PC-9 (cell line): ENCODE results near the gene ASIC1.

Experiments used
- EZH2 ChIP-seq: fragments of 200-600 bp; sonication (generic); IDR thresholded peaks from 2 replicates; pipeline ENCODE4 v1.8.0; 2017; ENCODE audit warnings: antibody characterized with exemption, low read depth
- TF ChIP-seq, protein P1 (sequence below): fragments of 200-600 bp; sonication (generic); conservative IDR thresholded peaks from 2 replicates; pipeline ENCODE4 v1.6.1; 2017; ENCODE audit warnings: mixed run types, antibody characterized with exemption, mild to moderate bottlenecking, moderate library complexity

DNA sequence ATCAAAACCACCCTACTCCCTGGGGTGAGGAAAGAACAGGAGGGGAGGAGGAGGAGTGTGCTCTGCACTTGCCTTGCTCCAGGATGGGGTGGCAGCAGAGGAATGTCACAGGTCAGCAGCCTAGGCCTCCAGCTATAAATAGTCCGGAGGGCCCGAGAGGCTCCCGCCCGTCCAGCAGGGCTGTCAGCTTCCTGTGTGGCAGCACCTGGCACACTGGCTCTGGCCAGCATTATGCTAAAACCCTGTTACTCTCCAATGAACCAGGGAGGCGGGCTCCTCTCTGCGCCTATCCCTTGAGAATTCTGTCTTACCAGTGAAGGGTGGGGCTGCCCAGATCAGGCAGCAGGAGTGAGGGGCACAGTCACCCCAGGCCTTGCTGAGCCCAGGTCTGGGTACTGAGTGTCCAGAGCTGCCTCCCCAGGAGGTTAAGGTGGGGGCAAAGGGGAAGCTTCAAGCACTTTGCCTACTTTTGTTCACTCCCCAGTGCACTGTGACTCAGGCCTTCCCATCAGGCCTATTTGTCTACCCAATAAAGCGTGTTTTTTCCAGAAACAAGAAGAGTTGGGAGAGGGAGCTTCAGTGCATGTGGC lies 53.5 kb downstream of the ASIC1 start:
- TF ChIP-seq, protein P1, sequence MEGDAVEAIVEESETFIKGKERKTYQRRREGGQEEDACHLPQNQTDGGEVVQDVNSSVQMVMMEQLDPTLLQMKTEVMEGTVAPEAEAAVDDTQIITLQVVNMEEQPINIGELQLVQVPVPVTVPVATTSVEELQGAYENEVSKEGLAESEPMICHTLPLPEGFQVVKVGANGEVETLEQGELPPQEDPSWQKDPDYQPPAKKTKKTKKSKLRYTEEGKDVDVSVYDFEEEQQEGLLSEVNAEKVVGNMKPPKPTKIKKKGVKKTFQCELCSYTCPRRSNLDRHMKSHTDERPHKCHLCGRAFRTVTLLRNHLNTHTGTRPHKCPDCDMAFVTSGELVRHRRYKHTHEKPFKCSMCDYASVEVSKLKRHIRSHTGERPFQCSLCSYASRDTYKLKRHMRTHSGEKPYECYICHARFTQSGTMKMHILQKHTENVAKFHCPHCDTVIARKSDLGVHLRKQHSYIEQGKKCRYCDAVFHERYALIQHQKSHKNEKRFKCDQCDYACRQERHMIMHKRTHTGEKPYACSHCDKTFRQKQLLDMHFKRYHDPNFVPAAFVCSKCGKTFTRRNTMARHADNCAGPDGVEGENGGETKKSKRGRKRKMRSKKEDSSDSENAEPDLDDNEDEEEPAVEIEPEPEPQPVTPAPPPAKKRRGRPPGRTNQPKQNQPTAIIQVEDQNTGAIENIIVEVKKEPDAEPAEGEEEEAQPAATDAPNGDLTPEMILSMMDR: no peak
- TF ChIP-seq EZH2: no peak
